WI38 (cell line): ENCODE measurements around the gene AGBL3.

ENCODE experiments used
- H3K4me3 ChIP-seq: 2 replicates; pipeline ENCODE4 v1.5.1; 2011; ENCODE audit warnings: low read depth, mild to moderate bottlenecking, control low read depth, low read length
- CTCF ChIP-seq: IDR thresholded peaks from 2 replicates; pipeline ENCODE4 v1.5.1; 2012; ENCODE audit warnings: low read depth, mild to moderate bottlenecking, control low read depth, low read length

AGBL3 gene

GRCh38 chr7:135181929-135182678, 195.8 kb downstream of the AGBL3 start:
- no peak for TF ChIP-seq CTCF
- H3K4me3 ChIP-seq = no peak overlapping the region

GRCh38 chr7:135183478-135183877, 197.2 kb downstream of the AGBL3 start:
- no peak for TF ChIP-seq CTCF
- no peak overlapping the region for H3K4me3 ChIP-seq

- TF ChIP-seq CTCF = no peak
- no peak overlapping the region for H3K4me3 ChIP-seq
Measured at GRCh38 chr7:135184254-135184841, 198.0 kb downstream of the AGBL3 start.
